ENCODE measurements around the gene BTNL9. TPM values are rescaled to one million over a fixed set of nuclear protein-coding genes. Genes with fewer than 3 reads are reported as not detected.
"Not testable (repeated sequence)": the region's sequence is repeated elsewhere in the genome, so short reads cannot be mapped to it uniquely, and the experiment has no call there.

The BTNL9 gene
- total RNA-seq, 1 experiment from 2014 or later = not detected

DNA sequence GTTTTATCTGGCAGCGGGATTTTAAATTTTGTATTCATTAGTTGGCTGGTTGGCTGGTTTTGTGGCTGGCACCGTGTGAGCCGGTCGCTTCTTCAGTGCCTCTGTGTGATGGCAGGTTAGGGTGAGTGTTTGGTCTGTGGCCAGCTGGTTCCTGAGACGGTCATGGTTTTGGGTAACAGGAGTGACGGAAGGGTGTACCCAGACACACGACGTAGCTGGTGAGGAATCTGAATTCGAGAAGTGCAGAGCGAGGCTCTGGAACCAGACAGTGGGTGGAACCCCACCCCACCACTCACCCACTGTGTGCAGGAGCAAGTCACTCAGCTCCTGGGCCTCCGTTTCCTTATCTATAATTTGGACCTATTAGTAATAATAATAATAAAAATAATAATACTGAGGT is 2.7 kb downstream of the BTNL9 start:
- DNase-seq (ENCODE audit: low read depth) = no peak

GRCh38 chr5:181043285-181044092 is 3.4 kb downstream of the BTNL9 start:
- peak; percentile 17 for DNase-seq (ENCODE audit: low read depth)

DNA sequence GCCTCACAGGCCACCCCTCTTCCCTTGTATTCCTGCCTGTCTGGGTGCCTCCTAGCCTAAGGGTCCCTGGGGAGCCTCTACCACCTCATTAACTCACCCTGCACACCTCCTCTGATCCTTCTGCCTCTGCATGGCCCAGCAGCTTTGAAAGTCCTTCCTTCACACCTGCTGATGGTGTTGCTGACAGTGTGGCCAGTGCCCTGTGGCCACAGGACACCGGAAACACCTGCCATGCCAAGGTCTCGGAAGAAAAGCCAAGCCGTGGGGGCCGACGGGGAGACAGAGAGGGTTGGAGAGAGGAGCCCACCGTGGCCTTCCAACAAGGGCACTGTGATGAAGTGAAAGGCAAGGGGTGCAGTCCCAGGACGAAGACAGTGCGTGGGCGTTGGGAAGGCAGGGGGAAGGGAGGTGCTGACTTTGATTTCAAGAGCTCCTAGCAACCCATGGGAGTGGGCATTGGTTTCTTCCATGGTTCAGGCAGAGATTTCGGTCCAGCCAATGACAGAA is 4.1 kb downstream of the BTNL9 start:
- no peak for DNase-seq (ENCODE audit: low read depth)

- no peak for DNase-seq (ENCODE audit: low read depth)
Observed at GRCh38 chr5:181044662-181045305, 4.7 kb downstream of the BTNL9 start.

- DNase-seq (ENCODE audit: low read depth) = no peak
Observed at GRCh38 chr5:181045316-181045715, 5.2 kb downstream of the BTNL9 start.

GRCh38 chr5:181045857-181046256 is 5.8 kb downstream of the BTNL9 start:
- not testable (repeated sequence) for DNase-seq (ENCODE audit: low read depth)

DNA sequence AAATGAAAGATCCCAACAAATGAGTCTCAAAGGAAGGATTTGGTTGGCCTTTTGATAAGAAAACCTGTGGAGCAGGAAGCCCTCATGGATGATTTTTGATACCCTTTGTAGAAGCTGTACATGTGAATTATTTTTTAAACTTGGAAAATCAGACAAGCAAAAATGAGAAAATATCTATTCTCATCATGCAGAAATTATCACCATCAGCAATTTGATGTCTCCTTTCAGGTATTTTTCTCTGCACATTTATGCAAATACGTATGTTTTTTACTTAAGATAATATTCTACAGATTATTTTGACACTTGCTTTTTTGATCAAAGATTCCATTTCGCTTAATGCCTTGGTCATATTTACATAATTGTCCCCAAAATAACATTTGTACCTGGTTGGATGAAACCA is 7.2 kb downstream of the BTNL9 start:
- no peak for DNase-seq (ENCODE audit: low read depth)

DNA sequence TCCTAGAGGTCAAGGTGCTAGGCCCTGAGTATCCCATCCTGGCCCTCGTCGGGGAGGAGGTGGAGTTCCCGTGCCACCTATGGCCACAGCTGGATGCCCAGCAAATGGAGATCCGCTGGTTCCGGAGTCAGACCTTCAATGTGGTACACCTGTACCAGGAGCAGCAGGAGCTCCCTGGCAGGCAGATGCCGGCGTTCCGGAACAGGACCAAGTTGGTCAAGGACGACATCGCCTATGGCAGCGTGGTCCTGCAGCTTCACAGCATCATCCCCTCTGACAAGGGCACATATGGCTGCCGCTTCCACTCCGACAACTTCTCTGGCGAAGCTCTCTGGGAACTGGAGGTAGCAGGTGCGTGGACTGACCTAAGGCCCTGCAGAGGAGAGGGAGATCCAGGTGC is 7.9 kb downstream of the BTNL9 start:
- no peak for DNase-seq (ENCODE audit: low read depth)

DNA sequence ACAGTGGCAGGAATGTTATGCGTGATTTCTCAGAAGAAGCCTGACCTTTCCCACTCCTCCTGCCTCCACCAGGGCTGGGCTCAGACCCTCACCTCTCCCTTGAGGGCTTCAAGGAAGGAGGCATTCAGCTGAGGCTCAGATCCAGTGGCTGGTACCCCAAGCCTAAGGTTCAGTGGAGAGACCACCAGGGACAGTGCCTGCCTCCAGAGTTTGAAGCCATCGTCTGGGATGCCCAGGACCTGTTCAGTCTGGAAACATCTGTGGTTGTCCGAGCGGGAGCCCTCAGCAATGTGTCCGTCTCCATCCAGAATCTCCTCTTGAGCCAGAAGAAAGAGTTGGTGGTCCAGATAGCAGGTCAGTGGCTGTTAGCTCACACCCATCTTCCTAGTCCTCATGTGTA is 9.9 kb downstream of the BTNL9 start:
- no peak for DNase-seq (ENCODE audit: low read depth)

GRCh38 chr5:181051841-181052671 is 12.0 kb downstream of the BTNL9 start:
- DNase-seq (ENCODE audit: low read depth) = no peak

DNA sequence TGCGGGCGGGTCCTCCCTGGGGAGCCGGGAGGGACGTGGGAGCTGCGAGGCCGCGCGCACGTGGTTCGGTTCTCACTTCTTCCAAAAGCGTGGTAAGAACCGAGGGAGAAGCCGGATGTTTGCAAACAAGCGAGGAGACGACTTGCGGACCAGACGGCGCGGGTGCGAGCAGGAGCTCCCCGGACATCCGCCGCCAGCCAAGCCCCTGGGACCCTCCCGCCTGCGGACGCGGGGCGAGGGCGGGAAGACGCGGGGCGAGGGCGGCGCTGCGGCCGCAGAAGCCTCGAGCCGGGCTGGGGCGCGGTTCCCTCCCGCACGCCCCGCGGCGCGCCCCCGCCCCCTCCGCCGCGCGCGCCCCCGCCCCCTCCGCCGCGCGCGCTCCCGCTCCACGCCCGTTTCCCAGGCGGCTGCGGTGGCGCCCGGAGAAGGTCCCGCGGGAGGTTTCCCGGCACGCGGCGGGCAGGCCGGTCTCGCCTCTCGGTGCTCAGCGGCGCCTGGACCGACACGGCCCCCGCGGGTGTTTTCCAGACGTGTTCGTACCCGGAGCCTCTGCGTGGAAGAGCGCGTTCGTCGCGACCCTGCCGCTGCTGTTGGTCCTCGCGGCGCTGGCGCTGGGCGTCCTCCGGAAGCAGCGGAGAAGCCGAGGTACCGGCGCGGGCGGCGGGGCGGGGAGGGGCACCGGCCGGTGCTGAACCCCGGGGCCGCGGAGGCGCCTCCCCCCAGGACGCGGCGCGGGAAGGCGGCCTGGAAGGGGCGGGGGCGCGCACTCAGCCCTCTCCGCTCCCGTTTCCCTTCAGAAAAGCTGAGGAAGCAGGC is 12.8 kb downstream of the BTNL9 start:
- no peak for DNase-seq (ENCODE audit: low read depth)

DNA sequence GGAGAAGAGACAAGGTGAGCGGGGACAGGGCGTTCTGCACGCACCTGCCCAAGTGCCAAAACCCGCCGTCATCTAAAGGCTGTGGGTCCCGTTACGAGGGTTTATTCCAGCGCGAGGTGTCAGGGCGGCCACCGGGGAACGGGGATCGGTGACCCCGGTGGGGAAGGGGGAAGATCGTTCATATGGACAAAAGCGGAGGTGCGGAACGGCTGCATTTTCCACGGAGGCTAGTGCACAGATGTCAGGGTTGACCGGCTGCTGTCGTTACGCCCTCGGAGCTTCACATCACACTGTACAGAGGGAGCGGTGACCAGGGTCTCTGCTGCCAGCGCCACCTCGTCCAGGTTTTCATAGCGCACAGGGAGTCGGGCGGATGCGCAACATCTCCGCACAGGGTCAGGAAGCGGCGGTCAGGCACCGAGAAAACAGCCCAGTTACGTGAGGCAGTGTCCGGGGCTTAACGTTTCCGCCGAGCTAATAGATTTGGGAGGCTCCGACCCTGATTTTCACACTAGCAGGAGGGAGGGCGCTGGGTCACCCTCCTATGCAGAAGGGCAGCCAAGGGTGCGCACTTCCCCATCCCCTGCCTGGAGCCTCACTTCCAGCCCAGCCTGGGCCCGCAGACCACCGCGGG is 13.5 kb downstream of the BTNL9 start:
- DNase-seq (ENCODE audit: low read depth) = no peak

DNA sequence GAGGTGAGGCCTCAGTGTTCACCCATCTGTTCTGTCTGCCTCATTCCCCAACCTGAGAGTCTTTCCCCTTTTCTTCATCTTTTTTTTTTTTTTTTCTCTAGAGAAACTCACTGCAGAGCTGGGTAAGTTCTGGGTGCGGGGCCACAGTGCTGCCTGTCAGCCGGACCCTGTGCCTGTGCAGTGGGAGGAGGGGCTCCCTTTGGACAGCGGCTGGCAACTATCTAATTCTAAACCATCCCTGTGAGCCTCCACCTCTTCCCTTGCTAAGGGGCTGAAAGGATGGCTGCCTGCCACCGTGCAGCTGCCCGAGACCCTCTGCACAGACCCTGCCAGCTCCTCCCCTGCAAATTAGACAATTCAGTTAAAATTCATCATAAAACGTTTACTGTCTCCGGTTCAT is 14.1 kb downstream of the BTNL9 start:
- DNase-seq (ENCODE audit: low read depth) = no peak

DNA sequence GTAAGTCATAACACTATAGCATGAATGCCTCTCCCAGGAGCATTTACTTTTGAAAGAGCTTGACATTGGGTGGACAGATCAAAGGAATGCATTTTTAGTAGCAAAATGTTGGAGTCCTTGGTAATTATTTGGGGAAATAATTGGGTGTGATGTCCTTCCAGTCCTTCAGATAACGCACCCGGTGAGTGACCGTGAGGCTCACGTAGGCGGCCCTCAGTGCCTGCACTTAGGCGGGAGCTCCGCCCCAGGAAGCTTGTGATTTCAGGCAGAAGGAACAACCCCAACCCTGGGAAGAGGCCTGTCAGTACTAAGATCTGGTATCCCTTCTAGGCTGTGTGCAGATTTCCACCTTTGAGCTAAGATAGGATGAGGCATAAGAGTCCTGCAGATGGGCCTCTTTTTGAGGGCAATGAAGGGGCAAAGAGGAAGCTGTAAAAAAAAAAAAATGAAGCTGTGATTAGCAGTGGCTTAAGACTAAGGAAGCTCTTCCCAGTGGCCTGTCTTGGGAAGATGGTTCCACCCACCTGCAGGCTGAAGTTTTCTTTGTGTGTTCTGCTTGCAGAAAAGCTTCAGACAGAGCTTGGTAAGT is 14.9 kb downstream of the BTNL9 start:
- no peak for DNase-seq (ENCODE audit: low read depth)

DNA sequence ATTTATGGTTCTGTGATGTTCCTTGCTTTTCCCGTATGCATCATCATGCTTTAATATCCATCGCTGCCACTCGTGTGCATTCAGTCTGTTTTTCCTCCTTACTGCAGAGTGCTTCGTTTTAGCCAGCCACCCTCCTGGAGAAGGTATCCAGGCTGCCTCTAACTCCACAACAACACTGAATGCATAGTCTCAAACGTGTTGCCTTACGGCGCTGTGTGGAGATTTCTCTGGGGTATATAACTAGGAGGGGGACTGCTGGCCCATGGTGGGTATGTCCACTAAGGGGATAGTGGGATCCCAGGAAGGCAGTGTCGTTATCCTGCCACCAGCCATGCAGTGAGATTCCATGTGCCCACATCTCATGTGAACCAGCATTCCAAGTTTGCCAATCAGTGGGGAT is 16.4 kb downstream of the BTNL9 start:
- no peak for DNase-seq (ENCODE audit: low read depth)

DNA sequence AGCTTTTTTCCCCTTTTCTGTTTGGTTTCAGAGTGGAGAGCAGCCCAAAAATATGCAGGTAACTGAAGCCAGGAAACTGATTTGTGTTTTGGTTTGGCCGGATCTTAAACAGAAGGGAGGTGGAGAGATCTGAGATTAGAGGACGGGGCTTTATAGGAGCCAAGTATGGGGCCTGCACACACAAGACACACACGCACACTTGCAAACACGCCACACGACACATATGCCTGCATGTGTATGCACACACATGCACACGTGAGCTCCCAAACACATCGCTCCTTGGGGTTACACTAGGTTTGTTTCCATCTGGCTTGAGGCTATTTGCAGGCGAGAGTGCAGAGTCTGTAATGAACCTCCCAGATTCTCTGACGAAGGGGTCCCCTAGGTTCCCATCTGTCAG is 18.3 kb downstream of the BTNL9 start:
- no peak for DNase-seq (ENCODE audit: low read depth)

GRCh38 chr5:181058786-181059296 is 18.8 kb downstream of the BTNL9 start:
- DNase-seq (ENCODE audit: low read depth) = no peak

GRCh38 chr5:181059297-181060230 is 19.5 kb downstream of the BTNL9 start:
- DNase-seq (ENCODE audit: low read depth) = no peak

GRCh38 chr5:181060231-181060590 is 20.1 kb downstream of the BTNL9 start:
- no peak for DNase-seq (ENCODE audit: low read depth)
